Inflammatory macrophage treated with lipopolysaccharide for 4 hours (primary cell): ENCODE data around the gene SLFN11.
"Not testable (repeated sequence)": the region's sequence is repeated elsewhere in the genome, so short reads cannot be mapped to it uniquely, and the experiment has no call there.

Source experiments
- DNase-seq: peaks from one replicate; pipeline ENCODE4 v3.0.0-alpha.2; 2020

SLFN11 gene

GRCh38 chr17:35359398-35359797 lies 14.0 kb downstream of the SLFN11 start:
- no peak for DNase-seq

DNA sequence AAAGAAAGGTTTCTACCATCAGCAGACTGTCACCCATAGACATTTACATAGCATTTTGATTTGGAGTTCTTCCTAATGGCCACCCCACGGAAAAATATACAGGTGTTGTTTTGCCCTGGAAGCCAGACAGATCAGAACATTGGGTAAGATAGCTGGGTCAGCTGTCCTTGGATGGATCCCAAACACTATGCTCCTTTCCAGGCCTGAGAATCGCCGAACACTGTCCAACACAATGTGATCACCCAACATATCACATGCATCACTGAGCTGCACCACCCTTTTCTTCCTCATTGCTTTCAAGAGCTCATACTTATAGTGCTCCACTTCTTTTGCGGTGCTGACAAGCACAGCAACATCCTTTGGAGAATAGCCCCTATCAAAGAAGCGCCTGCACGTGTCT lies 21.1 kb downstream of the SLFN11 start:
- no peak for DNase-seq

DNA sequence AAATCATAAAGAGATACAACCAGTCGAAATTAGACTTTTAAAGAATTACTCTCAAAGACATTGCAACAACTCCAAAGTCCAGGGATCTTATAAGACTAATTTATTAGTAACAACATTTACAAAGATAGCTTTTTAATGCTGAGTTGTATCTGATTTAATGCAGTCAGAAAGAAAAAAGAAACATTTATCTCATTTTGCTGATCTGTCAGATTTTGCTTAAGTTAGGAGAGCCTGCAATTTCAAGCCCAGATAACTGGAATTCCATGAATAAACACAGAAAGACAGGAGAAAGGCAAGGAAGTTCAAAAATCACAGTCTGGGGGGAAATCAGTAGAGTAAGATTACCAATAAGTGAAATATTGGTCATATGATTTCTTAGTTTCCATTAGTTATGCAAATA lies 22.9 kb downstream of the SLFN11 start:
- no peak for DNase-seq

DNA sequence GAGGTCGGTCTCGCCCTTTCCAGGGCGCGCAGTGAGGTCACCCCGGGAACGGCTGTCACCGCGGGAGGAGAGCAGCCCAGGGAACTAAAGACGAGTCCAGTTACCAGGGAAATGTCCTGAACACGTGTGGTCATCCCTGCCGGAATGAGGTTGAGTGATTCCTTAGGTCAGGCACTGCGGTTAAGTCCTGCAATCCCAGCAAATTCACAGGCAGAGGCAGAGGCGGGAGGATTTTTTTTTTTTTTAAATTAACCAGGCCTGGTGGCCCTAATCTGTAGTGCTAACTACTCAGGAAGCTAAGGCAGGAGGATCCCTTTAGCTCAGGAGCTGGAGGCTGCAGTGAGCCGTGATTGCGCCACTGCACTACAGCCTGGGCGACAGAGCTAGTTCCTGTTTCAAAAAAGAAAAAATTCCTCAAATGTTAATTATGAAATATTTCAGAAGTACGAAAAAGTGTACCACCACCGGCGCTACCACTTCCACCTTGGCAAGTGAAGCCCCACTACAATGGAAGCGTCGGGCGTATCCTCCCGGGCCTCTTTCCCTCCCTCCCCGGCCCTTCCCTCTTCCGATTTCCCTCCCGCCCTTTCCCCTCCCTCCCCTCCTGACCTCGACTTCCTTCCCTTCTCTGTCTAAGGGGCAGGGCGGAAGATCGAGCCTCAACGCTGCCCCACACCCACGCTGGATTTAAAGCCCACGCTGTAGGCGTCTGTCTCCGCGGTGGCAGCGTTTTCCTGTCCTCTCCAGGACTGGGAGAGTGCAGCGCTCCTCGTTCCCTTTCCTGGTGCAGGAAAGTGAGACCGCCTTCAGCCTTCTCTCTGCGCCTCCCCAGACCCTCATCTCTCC lies 27.3 kb downstream of the SLFN11 start:
- peak; percentile 94 for DNase-seq

GRCh38 chr17:35345445-35345925 lies 27.9 kb downstream of the SLFN11 start:
- no peak for DNase-seq

DNA sequence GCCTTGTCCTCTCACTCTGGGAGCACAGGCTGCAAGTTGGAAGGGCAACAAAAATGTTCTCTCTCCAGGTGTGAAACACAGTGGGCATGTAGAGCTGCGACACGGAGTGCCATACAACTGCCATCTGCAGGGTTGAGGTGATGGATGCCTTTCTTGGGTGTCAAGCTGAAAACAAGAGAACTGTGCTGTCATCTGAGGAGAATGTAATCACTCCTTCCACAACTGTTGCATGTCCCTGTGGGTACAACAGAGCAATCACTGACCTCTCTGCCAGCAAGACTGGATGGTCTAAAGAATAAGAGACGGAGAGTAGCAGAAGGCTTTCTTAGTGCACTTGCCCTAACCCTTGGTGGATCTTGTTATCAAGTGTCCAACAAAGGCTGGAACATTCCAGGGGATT lies 29.2 kb downstream of the SLFN11 start:
- peak; percentile 26 for DNase-seq

DNA sequence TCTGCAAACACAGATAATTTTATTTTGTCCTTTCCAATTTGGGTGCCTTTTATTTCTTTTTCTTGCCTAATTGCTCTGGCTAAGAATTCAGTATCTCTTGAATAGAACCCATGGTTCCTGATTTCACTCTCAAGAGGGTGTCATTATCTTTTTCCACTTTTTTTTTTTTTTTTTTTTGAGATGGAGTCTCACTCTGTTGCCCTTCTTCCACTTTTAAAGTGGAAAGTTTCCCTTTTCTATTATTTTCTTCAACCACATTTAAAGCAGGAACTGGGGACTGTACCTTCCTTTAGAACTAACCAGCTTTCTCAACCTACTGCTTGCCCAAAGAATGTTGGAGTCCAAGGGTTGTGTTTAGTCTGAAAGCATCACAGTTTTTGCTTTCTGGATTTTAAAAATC lies 31.1 kb downstream of the SLFN11 start:
- DNase-seq: peak; percentile 44

DNA sequence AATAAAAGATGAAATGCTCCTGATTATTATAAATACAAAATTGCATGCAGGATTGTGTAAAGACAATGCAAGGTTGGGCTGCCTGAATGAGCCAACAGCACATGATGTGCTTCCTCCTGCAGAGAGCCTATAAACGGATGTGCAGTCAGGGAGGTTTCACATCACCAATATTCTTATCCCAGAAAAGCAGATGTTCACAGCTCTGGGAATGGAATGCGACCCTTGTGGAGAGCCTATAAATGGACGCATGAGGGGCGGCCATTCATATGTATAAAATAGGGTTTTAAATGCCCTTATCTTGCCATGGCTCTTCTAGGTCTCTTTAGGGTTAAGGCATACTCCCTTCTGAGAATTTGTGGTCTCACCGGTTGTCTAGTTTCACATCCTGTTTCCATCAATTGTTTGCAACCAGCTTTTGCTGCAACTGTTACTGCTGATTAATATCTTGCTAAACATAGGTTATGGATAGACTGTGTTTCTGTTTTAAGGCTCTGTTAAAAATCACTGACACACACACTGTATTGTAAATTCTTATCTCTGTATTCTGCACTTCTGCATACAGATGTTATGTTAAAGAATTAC lies 31.9 kb downstream of the SLFN11 start:
- DNase-seq: peak; percentile 87

DNA sequence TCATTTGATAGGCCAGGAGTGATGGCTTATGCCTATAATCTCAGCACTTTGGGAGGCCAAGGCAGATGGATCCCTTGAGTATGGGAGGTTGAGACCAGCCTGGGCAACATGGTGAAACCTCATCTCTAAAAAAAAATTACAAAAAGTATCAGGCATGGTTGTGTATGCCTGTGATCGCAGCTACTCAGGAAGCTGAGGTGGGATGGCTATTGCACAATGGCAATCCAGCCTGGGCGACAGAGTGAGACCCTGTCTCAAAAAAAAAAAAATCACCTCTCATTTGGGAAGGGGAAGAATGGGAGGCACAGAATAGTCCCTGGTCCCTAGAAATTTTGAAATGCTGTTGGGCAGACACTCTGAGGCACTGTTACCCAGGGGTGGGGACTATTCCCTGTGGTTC lies 35.2 kb downstream of the SLFN11 start:
- no peak for DNase-seq

DNA sequence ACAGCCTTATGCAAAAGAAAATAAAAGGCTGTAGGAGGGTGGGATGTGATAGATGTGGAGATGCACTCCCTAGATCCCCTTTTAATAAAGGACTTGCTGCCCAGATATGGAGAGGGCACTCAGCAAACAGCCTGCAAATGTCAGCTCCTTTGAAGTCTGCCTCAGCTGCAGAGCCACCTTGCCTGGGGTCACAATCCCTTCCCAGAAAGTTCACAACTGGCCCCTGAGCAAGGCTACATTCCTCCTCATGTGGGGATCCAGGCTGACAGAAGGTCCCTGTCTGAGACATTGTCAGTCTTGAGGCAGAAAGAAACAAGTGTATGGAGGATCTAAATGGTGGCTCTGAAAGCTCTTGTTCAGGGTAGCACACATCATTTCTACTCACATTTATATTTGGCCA lies 36.1 kb downstream of the SLFN11 start:
- DNase-seq: no peak

- DNase-seq: not testable (repeated sequence)
Observed at GRCh38 chr17:35333578-35333977, 39.8 kb downstream of the SLFN11 start.

- DNase-seq: no peak
Observed at GRCh38 chr17:35322749-35323148, 50.7 kb downstream of the SLFN11 start.

DNA sequence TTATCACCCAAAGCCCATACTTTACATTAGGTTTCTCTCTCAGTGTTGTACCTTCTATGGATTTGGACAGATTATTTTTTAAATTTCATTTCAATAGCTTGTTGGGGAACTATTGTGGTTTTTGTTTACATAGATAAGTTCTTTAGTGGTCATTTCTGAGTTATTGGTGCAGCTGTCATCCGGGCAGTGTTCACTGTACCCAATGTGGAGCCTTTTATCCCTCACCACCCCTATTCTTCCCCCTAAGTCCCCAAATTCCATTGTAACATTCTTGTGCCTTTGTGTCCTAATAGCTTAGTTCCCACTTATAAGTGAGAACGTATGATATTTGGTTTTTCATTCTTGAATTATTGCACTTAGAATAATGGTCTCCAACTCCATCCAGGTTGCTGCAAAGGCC lies 57.5 kb downstream of the SLFN11 start:
- no peak for DNase-seq

DNA sequence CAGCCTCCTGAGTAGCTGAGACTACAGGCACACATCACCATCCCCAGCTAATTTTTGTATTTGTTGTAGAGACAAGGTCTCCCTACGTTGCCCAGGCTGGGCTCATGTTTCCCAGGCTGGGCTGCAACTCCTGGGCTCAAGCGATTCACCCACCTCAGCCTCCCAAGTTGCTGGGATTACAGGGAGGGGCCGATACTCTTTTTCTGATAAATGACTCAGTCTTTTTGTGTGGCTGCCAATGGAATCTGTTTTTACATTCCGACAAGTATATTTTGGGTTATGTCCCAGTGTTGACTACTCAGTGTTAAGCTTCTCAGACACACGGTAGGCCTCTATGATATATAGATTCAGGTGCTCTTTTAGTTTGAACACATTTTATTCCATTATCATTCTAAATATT lies 58.1 kb downstream of the SLFN11 start:
- no peak for DNase-seq

- no peak for DNase-seq
Observed at GRCh38 chr17:35314415-35315216, 58.8 kb downstream of the SLFN11 start.

GRCh38 chr17:35313875-35314409 lies 59.5 kb downstream of the SLFN11 start:
- DNase-seq: no peak

DNA sequence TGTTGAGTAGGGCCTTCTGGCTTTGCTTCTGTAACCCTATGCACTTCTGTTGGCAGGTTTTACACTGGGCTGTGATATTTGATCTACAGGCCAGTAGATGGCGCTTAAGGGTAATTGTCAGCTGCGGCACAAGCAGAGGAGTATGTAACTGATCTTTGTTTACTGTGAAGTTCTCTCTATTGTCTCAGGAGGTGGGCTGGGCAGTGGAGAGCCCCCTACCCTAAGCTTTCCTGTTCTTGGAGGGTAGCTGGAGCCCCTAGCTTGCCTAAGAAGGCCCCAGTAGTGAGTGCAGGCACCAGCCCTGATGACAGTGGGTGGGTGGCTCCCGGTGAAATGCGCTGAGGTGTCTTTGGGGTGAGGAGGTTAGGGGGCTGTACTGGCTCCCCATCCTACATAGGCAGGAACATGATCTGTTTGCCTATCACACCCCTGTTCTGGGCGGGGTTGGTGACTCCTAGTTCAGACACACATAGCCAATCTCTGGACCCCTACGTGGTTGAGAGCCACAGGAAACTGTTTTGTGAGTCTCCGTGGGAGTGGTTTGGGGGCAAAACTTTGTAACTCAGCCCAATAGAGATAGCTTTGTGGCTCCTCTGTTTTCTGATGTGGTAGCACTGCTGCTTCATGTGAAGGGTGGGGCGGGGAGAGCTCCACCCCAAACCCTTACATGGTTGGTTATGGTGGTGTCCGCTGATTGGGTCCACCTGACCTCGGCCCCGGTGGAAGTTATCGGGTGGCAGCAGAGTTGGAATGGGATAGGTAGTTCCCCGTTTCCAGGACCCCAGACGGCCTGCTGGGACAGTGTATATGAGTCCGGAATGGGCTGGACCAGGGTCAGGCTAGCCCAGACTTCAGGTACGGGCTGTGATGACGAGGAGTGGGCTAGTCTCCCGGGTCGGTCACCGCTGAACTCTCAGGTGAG lies 60.4 kb downstream of the SLFN11 start:
- DNase-seq: peak; percentile 67

DNA sequence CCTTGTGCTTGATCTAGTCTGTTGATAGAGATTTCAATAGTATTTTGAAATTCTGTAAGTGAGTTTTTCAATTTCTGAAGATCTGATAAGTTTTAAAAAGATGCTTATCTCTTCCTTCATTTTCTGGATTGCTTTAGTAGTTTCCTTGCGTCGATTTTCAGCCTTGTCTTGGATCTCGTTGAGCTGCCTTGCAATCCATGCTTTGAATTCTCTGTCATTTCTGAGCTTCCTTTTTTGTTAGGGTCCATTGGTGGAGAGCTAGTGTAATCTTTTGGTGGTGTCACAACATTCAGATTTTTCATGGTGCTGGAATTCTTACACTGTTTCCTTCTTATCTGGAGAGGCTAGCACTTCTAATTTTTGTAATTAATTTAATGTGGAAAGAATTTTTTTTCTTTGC lies 61.1 kb downstream of the SLFN11 start:
- DNase-seq: no peak

GRCh38 chr17:35309345-35309744 lies 64.1 kb downstream of the SLFN11 start:
- not testable (repeated sequence) for DNase-seq
